Breast epithelium (tissue), 4 donors: ENCODE data around the gene SLC12A5. TPM values are rescaled to one million over a fixed set of nuclear protein-coding genes. Genes with fewer than 3 reads are reported as not detected.

Experiments
- DNase-seq, 2 donors: peaks; one replicate each; pipeline ENCODE4 v3.0.0-alpha.2; 2019; ENCODE audit warnings: low spot score in 2 of 2
- H3K27ac ChIP-seq, 2 donors: fragments of 200-600 bp; sonication (generic) in 1 of 2; one replicate each; pipeline ENCODE4 v1.5.1; 2016 to 2019; ENCODE audit warnings: mild to moderate bottlenecking in 1 of 2
- H3K27me3 ChIP-seq, 2 donors: fragments of 200-600 bp; sonication (generic) in 1 of 2; one replicate each; pipeline versions ENCODE4 v1.5.1 to v1.6.0; 2017 to 2019; ENCODE audit warnings: control low read depth in 1 of 2, mild to moderate bottlenecking in 1 of 2
- H3K36me3 ChIP-seq: fragments of 200-600 bp; one replicate; pipeline ENCODE4 v1.5.1; 2019
- H3K4me1 ChIP-seq, 2 donors: fragments of 200-600 bp; sonication (generic); one replicate each; pipeline ENCODE4 v1.5.1; 2016 to 2019; ENCODE audit warnings: control low read depth in 1 of 2
- H3K4me3 ChIP-seq, 3 donors: fragments of 200-600 bp; sonication (generic); 1 replicate in 2 of 3; 2 replicates in 1 of 3; pipeline ENCODE4 v1.5.1; 2016 to 2019; ENCODE audit warnings: mild to moderate bottlenecking in 3 of 3, moderate library complexity in 2 of 3
- H3K9me3 ChIP-seq, 2 donors: fragments of 200-600 bp; sonication (generic) in 1 of 2; one replicate each; pipeline ENCODE4 v1.5.1; 2016 to 2019; ENCODE audit warnings: control low read depth in 1 of 2
- POLR2A ChIP-seq: fragments of 450-650 bp; IDR thresholded peaks from one replicate; pipeline ENCODE4 v1.6.1; 2016; ENCODE audit warnings: antibody characterized with exemption, mild to moderate bottlenecking, moderate library complexity
- POLR2AphosphoS5 ChIP-seq, 3 donors: sonication (generic); formaldehyde crosslinking; IDR thresholded peaks; one replicate each; pipeline ENCODE4 v1.6.1; 2017; ENCODE audit warnings: antibody characterized with exemption in 3 of 3
- intact Hi-C: fragments of 100-400 bp; cut with DNase I; formaldehyde crosslinking; loops from one replicate; pipeline ENCODE4 v1.15.1; 2023; ENCODE audit warnings: low total_unique reads
- total RNA-seq, 3 donors: library from RNA; depleted of rRNA; stranded (reverse); fragments of >200 nt; gene quantifications; one replicate each; pipeline ENCODE4 v1.1.0, GENCODE V29; 2016
- TF ChIP-seq, protein P1 (sequence below), 3 donors: fragments of 450-650 bp; IDR thresholded peaks; one replicate each; pipeline ENCODE4 v1.5.1; 2016 to 2017; ENCODE audit warnings: antibody characterized with exemption in 3 of 3, mild to moderate bottlenecking in 3 of 3, moderate library complexity in 3 of 3

Gene SLC12A5
- total RNA-seq, 3 donors from 2014 or later = 0.33 TPM; not detected in 2

DNA sequence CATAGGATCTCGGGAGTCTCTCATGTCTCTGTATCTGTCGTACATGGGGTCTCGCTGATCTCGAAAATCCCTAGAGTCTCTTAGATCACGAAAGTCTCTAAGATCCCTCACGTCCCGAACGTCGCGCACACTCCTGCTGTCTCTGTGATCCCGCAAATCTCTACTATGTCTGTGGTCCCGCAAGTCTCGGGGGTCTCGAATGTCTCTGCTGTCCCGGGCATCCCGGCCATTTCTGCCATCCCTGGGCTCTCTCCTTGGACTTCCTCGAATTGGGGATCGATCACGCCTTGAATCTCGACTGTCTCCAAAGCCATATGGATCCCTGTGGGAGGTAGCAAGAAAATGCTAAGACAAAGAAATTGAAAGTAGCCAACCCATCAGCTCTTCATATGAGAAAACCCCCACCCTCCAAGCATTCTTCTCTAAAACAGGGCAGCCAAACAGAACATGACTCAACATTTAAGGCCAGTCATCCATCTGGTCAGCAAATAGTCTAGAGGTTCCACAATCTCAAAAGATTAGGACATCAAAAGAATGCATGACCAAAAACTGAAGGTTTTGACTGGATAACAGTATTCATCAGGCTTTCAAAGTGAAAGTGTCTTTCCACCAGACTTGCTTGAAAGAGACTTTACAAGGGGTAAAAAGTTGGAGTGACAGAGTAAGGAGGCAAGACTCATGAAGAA is 41.3 kb downstream of the SLC12A5 start:
- TF ChIP-seq POLR2AphosphoS5 (IDR thresholded peaks at IDR 0.05) (no peak), POLR2A (no peak)
- TF ChIP-seq, protein P1, sequence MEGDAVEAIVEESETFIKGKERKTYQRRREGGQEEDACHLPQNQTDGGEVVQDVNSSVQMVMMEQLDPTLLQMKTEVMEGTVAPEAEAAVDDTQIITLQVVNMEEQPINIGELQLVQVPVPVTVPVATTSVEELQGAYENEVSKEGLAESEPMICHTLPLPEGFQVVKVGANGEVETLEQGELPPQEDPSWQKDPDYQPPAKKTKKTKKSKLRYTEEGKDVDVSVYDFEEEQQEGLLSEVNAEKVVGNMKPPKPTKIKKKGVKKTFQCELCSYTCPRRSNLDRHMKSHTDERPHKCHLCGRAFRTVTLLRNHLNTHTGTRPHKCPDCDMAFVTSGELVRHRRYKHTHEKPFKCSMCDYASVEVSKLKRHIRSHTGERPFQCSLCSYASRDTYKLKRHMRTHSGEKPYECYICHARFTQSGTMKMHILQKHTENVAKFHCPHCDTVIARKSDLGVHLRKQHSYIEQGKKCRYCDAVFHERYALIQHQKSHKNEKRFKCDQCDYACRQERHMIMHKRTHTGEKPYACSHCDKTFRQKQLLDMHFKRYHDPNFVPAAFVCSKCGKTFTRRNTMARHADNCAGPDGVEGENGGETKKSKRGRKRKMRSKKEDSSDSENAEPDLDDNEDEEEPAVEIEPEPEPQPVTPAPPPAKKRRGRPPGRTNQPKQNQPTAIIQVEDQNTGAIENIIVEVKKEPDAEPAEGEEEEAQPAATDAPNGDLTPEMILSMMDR (IDR thresholded peaks at IDR 0.05) = no peak
- Histone ChIP-seq H3K4me3 (no peak overlapping the region), H3K27me3 (no peaks in the 10 kb centered on the region), H3K27ac (no peak overlapping the region), H3K4me1 (no peaks in the 10 kb centered on the region), H3K36me3 (peaks cover 13% of the 10 kb centered on the region), H3K9me3 (no peaks in the 10 kb centered on the region)
- intact Hi-C loops = no loop called here
- DNase-seq = no peak

DNA sequence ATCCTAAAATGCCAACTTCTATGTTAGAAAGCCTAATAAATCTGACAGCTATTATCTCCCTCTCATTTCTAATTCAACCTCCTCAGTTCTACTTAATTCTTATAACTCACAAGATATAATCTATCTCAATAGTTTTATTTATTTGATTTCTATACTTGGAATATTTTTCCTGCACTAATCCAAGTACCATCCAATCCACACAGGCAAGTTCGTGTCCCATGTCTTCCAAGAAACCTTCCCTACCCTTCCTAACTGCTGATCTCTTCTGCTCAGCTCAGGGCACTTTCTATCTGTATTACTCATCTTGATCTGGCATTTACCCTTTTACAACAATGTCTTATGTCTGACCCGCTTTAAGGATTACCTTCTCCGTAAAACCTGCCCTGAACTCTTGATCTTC is 42.6 kb downstream of the SLC12A5 start:
- intact Hi-C loops = no loop called here
- no peak for DNase-seq
- H3K36me3 ChIP-seq = peaks cover 5% of the 10 kb centered on the region

GRCh38 chr20:46073024-46073423 is 44.0 kb downstream of the SLC12A5 start:
- H3K27me3 ChIP-seq = no peaks in the 10 kb centered on the region
- no peak overlapping the region for H3K4me3 ChIP-seq
- no peaks in the 10 kb centered on the region for H3K36me3 ChIP-seq
- no peak overlapping the region for H3K27ac ChIP-seq
- H3K4me1 ChIP-seq = no peaks in the 10 kb centered on the region
- TF ChIP-seq POLR2A = no peak
- TF ChIP-seq, protein P1 (IDR thresholded peaks at IDR 0.05) = no peak
- TF ChIP-seq POLR2AphosphoS5 (IDR thresholded peaks at IDR 0.05) = no peak
- H3K9me3 ChIP-seq = no peaks in the 10 kb centered on the region
- no peak for DNase-seq
- intact Hi-C loops = no loop called here

More for the DNA sequence above, 42.6 kb downstream of the SLC12A5 start:
- no peaks in the 10 kb centered on the region for H3K9me3 ChIP-seq
- no peak overlapping the region for H3K27ac ChIP-seq
- no peaks in the 10 kb centered on the region for H3K27me3 ChIP-seq
- no peak for TF ChIP-seq POLR2A
- TF ChIP-seq, protein P1 (IDR thresholded peaks at IDR 0.05) = no peak
- TF ChIP-seq POLR2AphosphoS5 (IDR thresholded peaks at IDR 0.05) = no peak
- no peak overlapping the region for H3K4me3 ChIP-seq
- no peaks in the 10 kb centered on the region for H3K4me1 ChIP-seq

DNA sequence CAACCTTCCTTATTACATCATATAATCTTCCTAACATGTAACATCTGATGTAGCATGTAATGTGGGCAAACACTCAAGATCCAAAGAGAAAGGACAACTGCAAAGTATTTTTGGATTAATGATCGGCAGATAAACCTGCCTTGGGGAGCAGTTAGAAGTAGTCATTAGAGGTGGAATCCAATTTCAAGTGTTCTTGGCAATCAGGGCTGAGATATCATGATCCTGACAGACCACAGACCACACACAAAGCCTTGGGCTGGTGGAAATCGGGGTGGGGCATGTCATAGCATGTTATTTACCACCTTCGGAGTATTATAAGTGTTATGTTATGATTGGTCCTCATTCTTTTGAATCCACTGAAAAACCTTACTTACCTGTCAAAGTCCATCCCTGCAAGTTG is 44.4 kb downstream of the SLC12A5 start:
- TF ChIP-seq, protein P1 (IDR thresholded peaks at IDR 0.05) = no peak
- TF ChIP-seq POLR2AphosphoS5 (IDR thresholded peaks at IDR 0.05) (no peak), POLR2A (no peak)
- Histone ChIP-seq H3K27ac (no peak overlapping the region), H3K4me1 (no peaks in the 10 kb centered on the region), H3K9me3 (no peaks in the 10 kb centered on the region), H3K36me3 (no peaks in the 10 kb centered on the region), H3K4me3 (no peak overlapping the region), H3K27me3 (no peaks in the 10 kb centered on the region)
- no peak for DNase-seq
- intact Hi-C loops = no loop called here

GRCh38 chr20:46074006-46074405 is 45.0 kb downstream of the SLC12A5 start:
- DNase-seq = no peak
- no peak for TF ChIP-seq POLR2A
- no peak for TF ChIP-seq POLR2AphosphoS5 (IDR thresholded peaks at IDR 0.05)
- TF ChIP-seq, protein P1 (IDR thresholded peaks at IDR 0.05) = no peak
- H3K4me1 ChIP-seq = no peaks in the 10 kb centered on the region
- intact Hi-C loops = no loop called here
- H3K9me3 ChIP-seq = no peaks in the 10 kb centered on the region
- H3K4me3 ChIP-seq = no peak overlapping the region
- no peaks in the 10 kb centered on the region for H3K27me3 ChIP-seq
- H3K27ac ChIP-seq = no peak overlapping the region
- H3K36me3 ChIP-seq = no peaks in the 10 kb centered on the region
